Measurements from ENCODE around the gene CD79B. TPM values are rescaled to one million over a fixed set of nuclear protein-coding genes. Genes with fewer than 3 reads are reported as not detected.
"Not testable (repeated sequence)": the region's sequence is repeated elsewhere in the genome, so short reads cannot be mapped to it uniquely, and the experiment has no call there.

Gene CD79B
- total RNA-seq, 1 donor from 2014 or later: 4.7 TPM

DNA sequence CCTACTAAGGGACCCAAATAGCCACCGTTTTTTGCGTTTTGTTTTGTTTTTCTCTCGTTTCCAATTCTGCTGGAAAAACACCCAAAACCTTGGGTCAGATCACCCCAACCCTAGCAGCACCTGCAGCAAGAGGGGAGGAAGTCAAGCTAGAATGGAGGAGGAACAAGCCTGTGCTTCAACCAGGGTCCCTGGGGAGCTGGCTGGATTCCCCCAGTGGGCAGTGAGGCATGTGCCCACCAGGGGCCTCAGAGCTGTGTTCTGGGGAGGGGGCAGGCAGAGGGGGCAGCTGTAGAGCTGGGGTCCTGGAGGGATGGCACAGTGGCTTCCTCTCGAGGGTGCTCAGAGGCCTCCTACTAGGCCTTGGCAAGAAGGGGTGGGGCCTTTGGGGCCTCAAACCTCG lies 6.5 kb downstream of the CD79B start:
- TF ChIP-seq CTCF (IDR thresholded peaks at IDR 0.05): no peak
- Histone ChIP-seq H3K27ac (no peak overlapping the region), H3K4me1 (peaks cover 1% of the 10 kb centered on the region), H3K36me3 (no peaks in the 10 kb centered on the region), H3K9me3 (no peaks in the 10 kb centered on the region), H3K4me3 (no peak overlapping the region), H3K27me3 (ENCODE audit: low read depth) (no peaks in the 10 kb centered on the region)
- DNase-seq (peak; percentile 14), ATAC-seq (no peak)
- intact Hi-C loops (cut with DNase I): no loop called here

GRCh38 chr17:63922402-63922801 lies 9.7 kb downstream of the CD79B start:
- H3K4me1 ChIP-seq; H3K27ac ChIP-seq; H3K27me3 ChIP-seq (ENCODE audit: low read depth); ATAC-seq; H3K36me3 ChIP-seq; H3K4me3 ChIP-seq; H3K9me3 ChIP-seq; intact Hi-C loops (cut with DNase I): not testable (repeated sequence)
- peak; percentile 3 for DNase-seq

GRCh38 chr17:63920779-63921178 lies 11.4 kb downstream of the CD79B start:
- H3K36me3 ChIP-seq; intact Hi-C loops (cut with DNase I); H3K9me3 ChIP-seq; ATAC-seq; H3K27me3 ChIP-seq (ENCODE audit: low read depth); H3K4me3 ChIP-seq; DNase-seq; H3K27ac ChIP-seq; H3K4me1 ChIP-seq: not testable (repeated sequence)

- ATAC-seq; H3K4me3 ChIP-seq; DNase-seq; H3K36me3 ChIP-seq; H3K4me1 ChIP-seq; H3K9me3 ChIP-seq; intact Hi-C loops (cut with DNase I); H3K27ac ChIP-seq; H3K27me3 ChIP-seq (ENCODE audit: low read depth): not testable (repeated sequence)
Observed at GRCh38 chr17:63920050-63920449, 12.1 kb downstream of the CD79B start.

- intact Hi-C loops (cut with DNase I): no loop called here
- no peak for DNase-seq
- TF ChIP-seq CTCF (IDR thresholded peaks at IDR 0.05): peak; percentile 94
- Histone ChIP-seq H3K36me3 (no peaks in the 10 kb centered on the region), H3K4me3 (no peak overlapping the region), H3K4me1 (no peaks in the 10 kb centered on the region), H3K27ac (no peak overlapping the region), H3K27me3 (ENCODE audit: low read depth) (peaks cover 5% of the 10 kb centered on the region), H3K9me3 (no peaks in the 10 kb centered on the region)
- peak; percentile 89 to 91 for ATAC-seq
Observed at GRCh38 chr17:63919311-63919723, 12.8 kb downstream of the CD79B start.

- DNase-seq: peak; percentile 26
- H3K4me3 ChIP-seq; H3K27ac ChIP-seq; H3K27me3 ChIP-seq (ENCODE audit: low read depth); ATAC-seq; H3K4me1 ChIP-seq; H3K36me3 ChIP-seq; intact Hi-C loops (cut with DNase I); H3K9me3 ChIP-seq: not testable (repeated sequence)
Observed at GRCh38 chr17:63918789-63919305, 13.3 kb downstream of the CD79B start, which contains the start of gene GH1. Gene GH1 (minus strand): TSS chr17:63918839. CDS start chr17:63918776, 63 bp downstream.

GRCh38 chr17:63918305-63918704 lies 13.8 kb downstream of the CD79B start:
- ATAC-seq: no peak
- TF ChIP-seq CTCF (IDR thresholded peaks at IDR 0.05): no peak

DNA sequence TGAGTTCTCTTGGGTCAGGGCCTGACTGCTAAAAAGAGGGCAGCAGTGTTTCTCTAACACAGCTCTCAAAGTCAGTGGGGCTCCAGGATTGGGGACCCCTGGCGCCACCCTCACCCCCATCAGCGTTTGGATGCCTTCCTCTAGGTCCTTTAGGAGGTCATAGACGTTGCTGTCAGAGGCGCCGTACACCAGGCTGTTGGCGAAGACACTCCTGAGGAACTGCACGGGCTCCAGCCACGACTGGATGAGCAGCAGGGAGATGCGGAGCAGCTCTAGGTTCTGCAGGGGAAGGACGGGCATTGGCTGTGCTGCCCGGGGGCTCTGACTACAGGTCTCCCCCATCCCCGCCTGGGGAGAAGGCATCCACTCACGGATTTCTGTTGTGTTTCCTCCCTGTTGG lies 14.5 kb downstream of the CD79B start:
- Histone ChIP-seq H3K4me1 (no peaks in the 10 kb centered on the region), H3K27me3 (ENCODE audit: low read depth) (peaks cover 5% of the 10 kb centered on the region), H3K9me3 (no peaks in the 10 kb centered on the region), H3K4me3 (no peak overlapping the region), H3K36me3 (no peaks in the 10 kb centered on the region), H3K27ac (no peak overlapping the region)
- peak; percentile 32 for DNase-seq
- no peak for TF ChIP-seq CTCF (IDR thresholded peaks at IDR 0.05)
- intact Hi-C loops (cut with DNase I): no loop called here
- no peak for ATAC-seq

More at GRCh38 chr17:63918305-63918704, 13.8 kb downstream of the CD79B start:
- Histone ChIP-seq H3K4me1 (no peaks in the 10 kb centered on the region), H3K4me3 (no peak overlapping the region), H3K27me3 (ENCODE audit: low read depth) (peaks cover 5% of the 10 kb centered on the region), H3K36me3 (no peaks in the 10 kb centered on the region), H3K27ac (no peak overlapping the region), H3K9me3 (no peaks in the 10 kb centered on the region)
- intact Hi-C loops (cut with DNase I): no loop called here
- no peak for DNase-seq

DNA sequence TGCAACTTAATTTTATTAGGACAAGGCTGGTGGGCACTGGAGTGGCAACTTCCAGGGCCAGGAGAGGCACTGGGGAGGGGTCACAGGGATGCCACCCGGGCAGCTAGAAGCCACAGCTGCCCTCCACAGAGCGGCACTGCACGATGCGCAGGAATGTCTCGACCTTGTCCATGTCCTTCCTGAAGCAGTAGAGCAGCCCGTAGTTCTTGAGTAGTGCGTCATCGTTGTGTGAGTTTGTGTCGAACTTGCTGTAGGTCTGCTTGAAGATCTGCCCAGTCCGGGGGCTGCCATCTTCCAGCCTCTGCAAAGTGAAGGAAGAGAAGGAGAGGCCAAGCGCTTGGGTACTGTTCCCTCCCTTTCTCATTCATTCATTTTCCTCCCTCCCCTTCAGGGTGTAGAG lies 14.9 kb downstream of the CD79B start:
- H3K27me3 ChIP-seq (ENCODE audit: low read depth); intact Hi-C loops (cut with DNase I); H3K9me3 ChIP-seq; H3K36me3 ChIP-seq; H3K27ac ChIP-seq; H3K4me3 ChIP-seq; H3K4me1 ChIP-seq; DNase-seq; ATAC-seq: not testable (repeated sequence)
